ENCODE measurements around the gene TMEM143.

TMEM143 gene

DNA sequence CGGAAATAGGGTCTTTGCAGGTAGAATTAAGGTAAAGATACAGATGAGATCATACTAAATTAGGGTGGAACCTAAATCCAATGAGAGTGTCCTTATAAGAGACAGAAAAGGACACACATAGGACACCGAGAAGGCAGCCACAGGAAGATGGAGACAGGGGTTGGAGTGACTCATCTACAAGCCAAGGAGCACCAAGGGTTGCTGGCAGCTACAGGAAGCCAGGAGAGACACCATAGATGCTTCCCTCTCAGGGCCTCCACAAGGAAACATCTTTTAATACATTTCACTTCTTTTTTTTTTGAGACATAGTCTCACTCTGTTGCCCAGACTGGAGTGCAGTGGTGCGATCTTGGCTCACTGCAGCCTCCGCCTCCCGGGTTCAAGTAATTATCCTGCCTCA, 10.1 kb downstream of the TMEM143 start:
- H3K27me3 ChIP-seq (ENCODE audit: control insufficient read depth, insufficient read depth, low read length) = no peaks in the 10 kb centered on the region
- no peaks in the 10 kb centered on the region for H3K36me3 ChIP-seq (ENCODE audit: control insufficient read depth, insufficient read depth, low read length)
- H3K9ac ChIP-seq (ENCODE audit: low read depth, low read length) = no peak overlapping the region
- H3K27ac ChIP-seq (ENCODE audit: low read depth, low read length) = no peak overlapping the region
- H3K4me3 ChIP-seq (ENCODE audit: low read depth, low read length) = no peak overlapping the region
- H3K4me1 ChIP-seq (ENCODE audit: control insufficient read depth, insufficient read depth, low read length) = 0 out of 2 replicates have a peak, but pooled peaks cover 3% of the 10 kb centered on the region
- no peaks in the 10 kb centered on the region for H3K9me3 ChIP-seq (ENCODE audit: control insufficient read depth, insufficient read depth, low read length)

DNA sequence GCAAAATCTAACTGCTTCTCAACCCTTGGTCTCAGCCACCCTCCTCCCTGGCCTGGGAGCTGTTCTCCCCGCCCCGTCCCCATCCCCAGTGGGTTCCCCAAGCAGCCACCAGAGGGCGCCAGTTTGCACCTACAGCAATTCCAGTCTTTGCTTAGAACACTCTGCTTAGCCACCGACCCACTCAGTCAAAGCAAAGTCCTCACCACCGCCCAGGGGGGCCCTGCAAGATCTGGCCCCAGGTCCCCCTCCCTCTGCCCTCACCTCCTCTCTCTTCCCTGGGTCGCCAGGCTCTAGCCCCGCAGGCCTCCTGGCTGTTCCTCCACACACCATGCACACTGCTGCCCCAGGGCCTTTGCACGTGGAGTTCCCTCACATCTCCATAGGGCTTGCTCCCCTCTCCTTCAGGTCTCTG, 12.4 kb downstream of the TMEM143 start:
- H3K9ac ChIP-seq (ENCODE audit: low read depth, low read length) = no peak overlapping the region
- H3K4me1 ChIP-seq (ENCODE audit: control insufficient read depth, insufficient read depth, low read length) = 0 out of 2 replicates have a peak, but pooled peaks cover 3% of the 10 kb centered on the region
- no peak overlapping the region for H3K4me3 ChIP-seq (ENCODE audit: low read depth, low read length)

GRCh38 chr19:48350856-48351255, 12.9 kb downstream of the TMEM143 start:
- no peak overlapping the region for H3K9ac ChIP-seq (ENCODE audit: low read depth, low read length)
- H3K27me3 ChIP-seq (ENCODE audit: control insufficient read depth, insufficient read depth, low read length) = no peaks in the 10 kb centered on the region
- H3K36me3 ChIP-seq (ENCODE audit: control insufficient read depth, insufficient read depth, low read length) = no peaks in the 10 kb centered on the region
- no peak overlapping the region for H3K4me3 ChIP-seq (ENCODE audit: low read depth, low read length)
- H3K4me1 ChIP-seq (ENCODE audit: control insufficient read depth, insufficient read depth, low read length) = 0 out of 2 replicates have a peak, but pooled peaks cover 3% of the 10 kb centered on the region
- H3K27ac ChIP-seq (ENCODE audit: low read depth, low read length) = no peak overlapping the region
- no peaks in the 10 kb centered on the region for H3K9me3 ChIP-seq (ENCODE audit: control insufficient read depth, insufficient read depth, low read length)

More for the DNA sequence above, 12.4 kb downstream of the TMEM143 start:
- no peak overlapping the region for H3K27ac ChIP-seq (ENCODE audit: low read depth, low read length)
- no peaks in the 10 kb centered on the region for H3K9me3 ChIP-seq (ENCODE audit: control insufficient read depth, insufficient read depth, low read length)
- no peaks in the 10 kb centered on the region for H3K27me3 ChIP-seq (ENCODE audit: control insufficient read depth, insufficient read depth, low read length)
- no peaks in the 10 kb centered on the region for H3K36me3 ChIP-seq (ENCODE audit: control insufficient read depth, insufficient read depth, low read length)

GRCh38 chr19:48348737-48349136, 15.0 kb downstream of the TMEM143 start:
- Histone ChIP-seq H3K27ac (ENCODE audit: low read depth, low read length) (no peak overlapping the region), H3K9me3 (ENCODE audit: control insufficient read depth, insufficient read depth, low read length) (no peaks in the 10 kb centered on the region), H3K36me3 (ENCODE audit: control insufficient read depth, insufficient read depth, low read length) (no peaks in the 10 kb centered on the region), H3K4me1 (ENCODE audit: control insufficient read depth, insufficient read depth, low read length) (no peaks in the 10 kb centered on the region), H3K27me3 (ENCODE audit: control insufficient read depth, insufficient read depth, low read length) (no peaks in the 10 kb centered on the region), H3K9ac (ENCODE audit: low read depth, low read length) (no peak overlapping the region), H3K4me3 (ENCODE audit: low read depth, low read length) (no peak overlapping the region)

GRCh38 chr19:48348045-48348444, 15.7 kb downstream of the TMEM143 start:
- Histone ChIP-seq H3K9ac (ENCODE audit: low read depth, low read length) (no peak overlapping the region), H3K9me3 (ENCODE audit: control insufficient read depth, insufficient read depth, low read length) (no peaks in the 10 kb centered on the region), H3K27ac (ENCODE audit: low read depth, low read length) (no peak overlapping the region), H3K4me3 (ENCODE audit: low read depth, low read length) (no peak overlapping the region), H3K36me3 (ENCODE audit: control insufficient read depth, insufficient read depth, low read length) (no peaks in the 10 kb centered on the region), H3K4me1 (ENCODE audit: control insufficient read depth, insufficient read depth, low read length) (no peaks in the 10 kb centered on the region), H3K27me3 (ENCODE audit: control insufficient read depth, insufficient read depth, low read length) (no peaks in the 10 kb centered on the region)

- Histone ChIP-seq H3K4me1 (ENCODE audit: control insufficient read depth, insufficient read depth, low read length) (no peaks in the 10 kb centered on the region), H3K4me3 (ENCODE audit: low read depth, low read length) (no peak overlapping the region), H3K9ac (ENCODE audit: low read depth, low read length) (no peak overlapping the region), H3K9me3 (ENCODE audit: control insufficient read depth, insufficient read depth, low read length) (no peaks in the 10 kb centered on the region), H3K36me3 (ENCODE audit: control insufficient read depth, insufficient read depth, low read length) (no peaks in the 10 kb centered on the region), H3K27ac (ENCODE audit: low read depth, low read length) (no peak overlapping the region), H3K27me3 (ENCODE audit: control insufficient read depth, insufficient read depth, low read length) (no peaks in the 10 kb centered on the region)
Observed at GRCh38 chr19:48346191-48346590, 17.5 kb downstream of the TMEM143 start.

DNA sequence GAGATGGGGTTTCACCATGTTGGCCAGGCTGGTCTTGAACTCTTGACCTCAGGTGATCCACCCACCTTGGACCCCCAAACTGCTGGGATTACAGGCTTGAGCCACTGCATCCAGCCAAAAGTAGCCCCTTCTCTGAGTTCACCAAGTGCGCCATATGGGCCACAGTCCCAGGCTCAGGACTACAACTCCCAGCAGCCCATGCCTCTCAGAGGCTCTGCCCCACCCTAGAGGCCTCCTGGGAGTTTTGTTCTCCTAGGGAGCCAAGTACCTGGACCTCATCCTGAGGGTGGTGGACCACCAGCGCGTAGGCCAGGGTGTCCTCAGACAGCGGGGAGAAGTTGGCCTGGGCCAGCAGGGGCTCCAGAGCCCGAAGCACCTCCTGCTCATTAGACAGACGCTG, 18.8 kb downstream of the TMEM143 start:
- Histone ChIP-seq H3K27ac (ENCODE audit: low read depth, low read length) (no peak overlapping the region), H3K4me1 (ENCODE audit: control insufficient read depth, insufficient read depth, low read length) (no peaks in the 10 kb centered on the region), H3K36me3 (ENCODE audit: control insufficient read depth, insufficient read depth, low read length) (no peaks in the 10 kb centered on the region), H3K9me3 (ENCODE audit: control insufficient read depth, insufficient read depth, low read length) (no peaks in the 10 kb centered on the region), H3K9ac (ENCODE audit: low read depth, low read length) (no peak overlapping the region), H3K27me3 (ENCODE audit: control insufficient read depth, insufficient read depth, low read length) (no peaks in the 10 kb centered on the region), H3K4me3 (ENCODE audit: low read depth, low read length) (no peak overlapping the region)

DNA sequence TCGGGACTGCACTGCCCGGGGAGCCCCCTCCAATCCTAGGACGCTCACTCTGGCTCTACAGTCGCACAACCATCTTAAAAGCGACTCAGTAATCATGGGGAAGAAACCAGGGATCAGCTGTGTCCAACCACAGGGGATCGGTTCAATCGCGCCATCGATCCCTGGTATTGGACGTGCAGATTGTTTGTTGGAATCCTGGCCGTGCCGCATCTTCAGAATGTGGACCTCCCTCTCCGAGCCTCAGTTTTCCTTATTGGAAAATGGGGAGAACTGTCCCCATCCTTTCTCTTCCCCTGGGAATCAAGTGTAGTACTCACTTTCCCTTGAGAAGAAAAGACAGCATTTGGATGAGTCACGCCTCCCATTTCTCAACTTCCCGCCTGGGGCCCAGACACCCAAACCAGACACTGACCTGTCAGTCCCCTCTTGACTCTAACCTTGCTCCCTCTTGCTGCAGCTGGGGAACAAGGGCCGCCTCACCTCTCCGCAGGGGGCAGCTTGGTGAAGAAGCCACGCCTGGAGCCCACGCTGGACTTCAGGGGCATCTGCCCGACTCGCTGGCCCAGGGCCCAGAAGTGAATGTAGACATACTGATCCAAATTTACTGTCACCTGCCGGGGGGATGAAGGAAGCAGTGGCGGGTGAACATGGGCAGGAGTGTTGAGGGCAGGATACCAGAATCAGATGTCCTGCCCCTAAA, 20.7 kb downstream of the TMEM143 start:
- H3K9me3 ChIP-seq (ENCODE audit: control insufficient read depth, insufficient read depth, low read length) = no peaks in the 10 kb centered on the region
- H3K27me3 ChIP-seq (ENCODE audit: control insufficient read depth, insufficient read depth, low read length) = no peaks in the 10 kb centered on the region
- H3K27ac ChIP-seq (ENCODE audit: low read depth, low read length) = no peak overlapping the region
- H3K9ac ChIP-seq (ENCODE audit: low read depth, low read length) = no peak overlapping the region
- H3K4me3 ChIP-seq (ENCODE audit: low read depth, low read length) = no peak overlapping the region
- H3K4me1 ChIP-seq (ENCODE audit: control insufficient read depth, insufficient read depth, low read length) = no peaks in the 10 kb centered on the region
- no peaks in the 10 kb centered on the region for H3K36me3 ChIP-seq (ENCODE audit: control insufficient read depth, insufficient read depth, low read length)

GRCh38 chr19:48342414-48342738, 21.4 kb downstream of the TMEM143 start:
- no peak overlapping the region for H3K4me3 ChIP-seq (ENCODE audit: low read depth, low read length)
- no peaks in the 10 kb centered on the region for H3K9me3 ChIP-seq (ENCODE audit: control insufficient read depth, insufficient read depth, low read length)
- H3K27ac ChIP-seq (ENCODE audit: low read depth, low read length) = no peak overlapping the region
- no peaks in the 10 kb centered on the region for H3K36me3 ChIP-seq (ENCODE audit: control insufficient read depth, insufficient read depth, low read length)
- H3K9ac ChIP-seq (ENCODE audit: low read depth, low read length) = no peak overlapping the region
- no peaks in the 10 kb centered on the region for H3K4me1 ChIP-seq (ENCODE audit: control insufficient read depth, insufficient read depth, low read length)
- no peaks in the 10 kb centered on the region for H3K27me3 ChIP-seq (ENCODE audit: control insufficient read depth, insufficient read depth, low read length)

- H3K27ac ChIP-seq (ENCODE audit: low read depth, low read length) = no peak overlapping the region
Observed at GRCh38 chr19:48341515-48342413, 22.0 kb downstream of the TMEM143 start.

DNA sequence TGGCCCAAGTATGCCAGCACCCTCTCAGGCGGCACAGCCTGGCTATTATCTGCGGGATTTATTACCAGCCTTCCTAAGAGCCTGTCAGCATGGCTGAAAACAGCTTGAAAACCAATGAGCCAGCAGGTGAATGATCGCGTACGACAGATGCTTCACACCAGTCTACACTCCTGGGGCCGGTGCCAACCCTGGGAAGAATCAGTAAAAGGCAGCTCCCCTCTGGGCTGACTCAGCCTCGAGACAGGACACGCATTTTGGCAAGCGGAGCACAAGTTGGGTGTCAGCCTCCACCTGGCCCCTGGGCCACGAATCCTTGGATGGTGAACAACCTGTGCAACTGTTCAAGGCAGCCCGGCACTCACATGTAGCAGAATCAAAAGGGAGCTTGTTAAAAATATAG, 22.7 kb downstream of the TMEM143 start:
- Histone ChIP-seq H3K27ac (ENCODE audit: low read depth, low read length) (no peak overlapping the region), H3K36me3 (ENCODE audit: control insufficient read depth, insufficient read depth, low read length) (no peaks in the 10 kb centered on the region), H3K9me3 (ENCODE audit: control insufficient read depth, insufficient read depth, low read length) (no peaks in the 10 kb centered on the region), H3K27me3 (ENCODE audit: control insufficient read depth, insufficient read depth, low read length) (no peaks in the 10 kb centered on the region), H3K9ac (ENCODE audit: low read depth, low read length) (no peak overlapping the region), H3K4me1 (ENCODE audit: control insufficient read depth, insufficient read depth, low read length) (no peaks in the 10 kb centered on the region), H3K4me3 (ENCODE audit: low read depth, low read length) (no peak overlapping the region)

More at GRCh38 chr19:48341515-48342413, 22.0 kb downstream of the TMEM143 start:
- H3K36me3 ChIP-seq (ENCODE audit: control insufficient read depth, insufficient read depth, low read length) = no peaks in the 10 kb centered on the region
- no peaks in the 10 kb centered on the region for H3K9me3 ChIP-seq (ENCODE audit: control insufficient read depth, insufficient read depth, low read length)
- H3K27me3 ChIP-seq (ENCODE audit: control insufficient read depth, insufficient read depth, low read length) = no peaks in the 10 kb centered on the region
- no peak overlapping the region for H3K9ac ChIP-seq (ENCODE audit: low read depth, low read length)
- H3K4me3 ChIP-seq (ENCODE audit: low read depth, low read length) = no peak overlapping the region
- no peaks in the 10 kb centered on the region for H3K4me1 ChIP-seq (ENCODE audit: control insufficient read depth, insufficient read depth, low read length)

All from HUES48 (cell line).